Heart right ventricle (tissue), 16 donors: ENCODE results near the gene DHRS9. TPM values are rescaled to one million over a fixed set of nuclear protein-coding genes. Genes with fewer than 3 reads are reported as not detected.
A peak's percentile ranks its signal among the peaks of the same experiment; 100 is the strongest.

Experiments
- ATAC-seq, 8 donors: fragments of 200-7000 bp; cut with Tn5 transposase; one replicate each; pipeline ENCODE4 v1.9.1; 2020; ENCODE audit warnings: mild to moderate bottlenecking in 8 of 8, moderate library complexity in 8 of 8, moderate number of reproducible peaks in 1 of 8
- DNase-seq, 2 donors: peaks; one replicate each; pipeline ENCODE4 v3.0.0-alpha.2; 2020
- H3K27ac ChIP-seq, 10 donors: fragments of 200-600 bp; sonication (generic) in 2 of 10; one replicate each; pipeline versions ENCODE4 v1.5.0 to v1.8.0; 2020 to 2022; ENCODE audit warnings: mild to moderate bottlenecking in 3 of 10
- H3K27me3 ChIP-seq, 7 donors: fragments of 200-600 bp; one replicate each; pipeline ENCODE4 v1.8.0; 2021 to 2022; ENCODE audit warnings: mild to moderate bottlenecking in 2 of 7
- H3K36me3 ChIP-seq, 9 donors: fragments of 200-600 bp; sonication (generic) in 1 of 9; one replicate each; pipeline versions ENCODE4 v1.5.0 to v1.8.0; 2020 to 2022; ENCODE audit warnings: mild to moderate bottlenecking in 2 of 9
- H3K4me1 ChIP-seq, 9 donors: fragments of 200-600 bp; sonication (generic) in 1 of 9; one replicate each; pipeline versions ENCODE4 v1.5.0 to v1.8.0; 2020 to 2022; ENCODE audit warnings: mild to moderate bottlenecking in 4 of 9
- H3K4me3 ChIP-seq, 10 donors: fragments of 200-600 bp; sonication (generic) in 2 of 10; one replicate each; pipeline versions ENCODE4 v1.5.0 to v1.8.0; 2020 to 2022; ENCODE audit warnings: mild to moderate bottlenecking in 7 of 10, moderate library complexity in 2 of 10
- H3K9me3 ChIP-seq, 11 donors: fragments of 200-600 bp in 10 of 11; sonication (generic) in 2 of 11; one replicate each; pipeline versions ENCODE4 v1.5.0 to v1.8.0; 2013 to 2022; ENCODE audit warnings: mild to moderate bottlenecking in 2 of 11, control low read depth in 1 of 11, moderate library complexity in 1 of 11
- CTCF ChIP-seq, 9 donors: fragments of 200-600 bp; sonication (generic) in 2 of 9; IDR thresholded peaks; one replicate each; pipeline versions ENCODE4 v1.5.0 to v1.8.0; 2021 to 2022; ENCODE audit warnings: antibody characterized with exemption in 9 of 9, mild to moderate bottlenecking in 5 of 9, moderate library complexity in 1 of 9
- WGBS, 2 donors: extraction: QIAGEN DNeasy Blood & Tissue Kit; methylation state at CpG; one replicate each; pipeline ENCODE4 v1.1.7; 2013; ENCODE audit warnings: inconsistent platforms in 1 of 2; 5-methylcytosine and 5-hydroxymethylcytosine counted together
- intact Hi-C, 10 donors: fragments of 100-400 bp; cut with DNase I; formaldehyde crosslinking; loops; one replicate each; pipeline versions ENCODE4 v1.11.1 to v1.14.2; 2022
- polyA plus RNA-seq, 2 donors: library from polyadenylated mRNA; stranded (reverse); fragments of 200-250 nt; gene quantifications; one replicate each; pipeline ENCODE4 v1.2.3, GENCODE V29; 2013
- total RNA-seq, 10 donors: library from RNA; stranded (reverse); fragmentation: NEBNext Ultra II Directional in 3 of 10; extraction: Animal tissue kit (Norgen Biotek cat#: 25700) in 3 of 10; gene quantifications; one replicate each; pipeline versions ENCODE4 v1.2.1 to v1.2.4, GENCODE V29; 2021 to 2023
- donor health status: Arrhythmogenic right ventricular cardiomyopathy.
- donor health status: ischemic (EF 13 %, LVEDD 7.1; RV severe dilation, severe dysfunction).
- donor health status: healthy with polysubstance abuse.
- donor health status: DM: no; HTN: yes; CAD: no.
- donor health status: DM: no; HTN: no; CAD: no.
- donor health status: ischemic (EF 25% LVEDD 6.9; RV normal size, moderate dysfunction).
- donor health status: ischemic (EF 25% LVEDD 5.7; RV mildly dilated, moderate dysfunction).
- donor health status: healthy.
- donor health status: DM: yes; HTN: yes; CAD: no.
- donor health status: Ischemic cardiomyopathy.
- donor health status: ischemic (EF 35%, LVEDD 5.7; RV mildly dilated, moderate dysfunction).
- donor health status: nonischemic (EF 11% LVEDD 7.7; RV severe dilation, severe dysfunction).
- donor health status: DM: yes; HTN: yes; CAD: no.
- donor health status: PGD.
- donor health status: ischemic (EF 29% LVEDD 5.4; RV normal size, mild dysfunction).
- donor health status: nonischemic (EF 23%, LVEDD 6.1; RV moderate dilation, normal function).

Gene DHRS9
- total and polyA plus RNA-seq, 12 donors = 0.17 to 10.4 (median 1.5) TPM

GRCh38 chr2:169041594-169041993 lies 27.8 kb upstream of the DHRS9 start:
- DNase-seq (no peak), ATAC-seq (no peak)
- Histone ChIP-seq H3K9me3 (peaks cover 0 to 20% (median 4%) of the 10 kb centered on the region in 11 donors), H3K36me3 (no peaks in the 10 kb centered on the region), H3K27me3 (no peaks in the 10 kb centered on the region), H3K4me1 (peaks cover 0 to 32% (median 0%) of the 10 kb centered on the region in 9 donors), H3K4me3 (no peak overlapping the region), H3K27ac (no peak overlapping the region)
- intact Hi-C loops = no loop called here
- WGBS, 2 donors = 43% methylated on average over 1 of the region's 1 CpG
- TF ChIP-seq CTCF (IDR thresholded peaks at IDR 0.05) = no peak

- Histone ChIP-seq H3K4me1 (peaks cover 0 to 32% (median 0%) of the 10 kb centered on the region in 9 donors), H3K27me3 (no peaks in the 10 kb centered on the region), H3K27ac (no peak overlapping the region), H3K9me3 (peaks cover 0 to 20% (median 4%) of the 10 kb centered on the region in 11 donors), H3K4me3 (no peak overlapping the region), H3K36me3 (no peaks in the 10 kb centered on the region)
- no peak for TF ChIP-seq CTCF (IDR thresholded peaks at IDR 0.05)
- 78 to 86% methylated on average over 1 of the region's 1 CpG for WGBS, 2 donors
- ATAC-seq (no peak), DNase-seq (no peak)
- intact Hi-C loops = no loop called here
These were observed 26.5 kb upstream of the DHRS9 start for GRCh38 chr2:169042856-169043255.

GRCh38 chr2:169046440-169047151 lies 22.8 kb upstream of the DHRS9 start:
- Histone ChIP-seq H3K27ac (no peak overlapping the region), H3K9me3 (peaks cover 0 to 20% (median 4%) of the 10 kb centered on the region in 11 donors), H3K4me3 (no peak overlapping the region), H3K4me1 (peaks cover 0 to 6% (median 0%) of the 10 kb centered on the region in 9 donors), H3K36me3 (no peaks in the 10 kb centered on the region), H3K27me3 (no peaks in the 10 kb centered on the region)
- intact Hi-C loops = no loop called here
- no peak for ATAC-seq
- TF ChIP-seq CTCF (IDR thresholded peaks at IDR 0.05) = no peak
- DNase-seq = no peak
- WGBS, 2 donors = 64 to 65% methylated on average over 4 of the region's 4 CpGs

GRCh38 chr2:169047256-169048250 lies 21.8 kb upstream of the DHRS9 start:
- Histone ChIP-seq H3K4me3 (no peak overlapping the region), H3K4me1 (peaks cover 0 to 6% (median 0%) of the 10 kb centered on the region in 9 donors), H3K27ac (no peak overlapping the region), H3K36me3 (no peaks in the 10 kb centered on the region), H3K9me3 (peaks cover 0 to 14% (median 2%) of the 10 kb centered on the region in 11 donors), H3K27me3 (no peaks in the 10 kb centered on the region)
- 87 to 93% methylated on average over 2 of the region's 2 CpGs for WGBS, 2 donors
- no peak for TF ChIP-seq CTCF (IDR thresholded peaks at IDR 0.05)
- intact Hi-C loops = no loop called here
- DNase-seq = no peak
- ATAC-seq = peak in 2 of 8 donors; percentile 58 to 67
